Measurements from ENCODE around the gene KIF17.

Gene KIF17

DNA sequence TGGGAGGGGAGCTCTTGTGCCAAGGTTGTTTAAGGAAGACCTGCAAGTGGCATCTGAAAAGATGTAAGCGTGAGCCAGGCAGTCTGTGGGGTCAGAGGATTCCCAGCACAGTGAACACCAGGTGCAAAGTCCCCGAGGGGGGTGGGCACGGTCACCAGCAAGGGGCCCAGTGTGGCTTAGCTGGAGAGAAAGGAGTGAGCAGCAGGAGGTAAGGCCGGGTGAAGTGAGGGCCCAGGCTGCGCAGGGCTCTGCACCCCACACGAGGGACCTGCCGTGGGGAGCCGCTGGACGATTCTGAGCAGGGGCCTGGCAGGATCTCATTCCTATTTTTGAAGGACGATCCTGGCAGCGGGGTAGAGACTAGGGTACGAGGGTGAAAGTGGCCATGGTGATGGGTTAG, 60.8 kb downstream of the KIF17 start:
- no peak for DNase-seq

DNA sequence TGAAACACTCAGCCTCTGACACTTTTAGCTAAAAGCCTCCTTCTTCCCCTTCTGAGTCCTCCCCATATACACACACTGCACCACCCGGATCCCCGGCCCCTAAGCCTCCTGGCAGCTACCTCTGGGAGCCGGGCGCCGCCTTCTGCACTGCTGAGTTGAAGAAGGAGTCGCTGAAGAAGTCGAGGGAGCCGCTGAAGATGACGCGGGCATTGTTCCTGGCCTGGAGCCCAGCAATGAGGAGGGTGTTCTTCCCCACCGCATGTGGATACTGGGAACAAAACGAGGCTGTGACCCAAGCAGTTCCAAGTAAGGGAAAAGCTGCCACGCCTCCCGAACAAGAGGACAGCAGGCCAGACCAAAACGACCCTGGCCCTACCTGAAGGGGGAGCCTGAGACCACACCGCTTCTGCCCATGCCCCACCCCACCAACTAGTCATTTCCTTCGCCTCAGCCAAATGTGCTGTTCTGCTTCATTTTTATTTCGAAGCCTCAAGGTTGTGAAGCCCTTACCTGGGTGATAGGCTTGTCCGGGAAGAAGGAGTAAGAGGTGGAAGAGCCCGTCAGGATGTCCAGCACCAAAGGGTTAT, 63.6 kb downstream of the KIF17 start:
- no peak for DNase-seq

DNA sequence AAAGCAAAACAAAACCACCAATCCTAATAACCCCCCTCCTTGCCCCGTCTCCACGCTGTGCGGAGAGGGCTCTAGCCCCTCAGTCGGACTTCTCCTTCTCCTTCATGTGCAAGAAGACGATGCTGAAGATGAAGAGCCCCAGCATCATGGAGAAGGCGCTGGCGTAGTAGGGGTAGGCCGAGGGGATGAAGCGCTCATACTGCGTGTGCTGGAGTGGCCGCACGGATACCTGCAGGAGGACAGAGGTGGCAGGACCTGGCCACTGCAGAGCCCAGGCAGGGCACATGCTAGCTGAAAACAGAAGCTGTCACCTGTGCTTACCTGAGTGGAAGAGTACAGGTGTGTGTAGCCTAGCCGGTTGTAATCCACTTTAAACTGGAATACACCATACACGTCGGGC, 65.5 kb downstream of the KIF17 start:
- DNase-seq = no peak

DNA sequence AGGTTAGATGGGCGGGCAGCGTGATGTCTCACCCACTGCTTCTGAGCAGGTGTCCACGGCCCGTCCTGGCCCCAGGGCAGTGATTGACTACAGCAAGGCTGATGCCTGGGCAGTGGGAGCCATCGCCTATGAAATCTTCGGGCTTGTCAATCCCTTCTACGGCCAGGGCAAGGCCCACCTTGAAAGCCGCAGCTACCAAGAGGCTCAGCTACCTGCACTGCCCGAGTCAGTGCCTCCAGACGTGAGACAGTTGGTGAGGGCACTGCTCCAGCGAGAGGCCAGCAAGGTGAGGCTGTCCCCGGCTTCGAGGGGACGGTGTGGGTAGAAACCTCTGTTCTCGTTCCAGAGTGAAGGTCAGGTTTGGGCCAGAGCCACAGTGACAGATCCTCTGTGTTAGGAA, 68.9 kb downstream of the KIF17 start:
- no peak for DNase-seq

DNA sequence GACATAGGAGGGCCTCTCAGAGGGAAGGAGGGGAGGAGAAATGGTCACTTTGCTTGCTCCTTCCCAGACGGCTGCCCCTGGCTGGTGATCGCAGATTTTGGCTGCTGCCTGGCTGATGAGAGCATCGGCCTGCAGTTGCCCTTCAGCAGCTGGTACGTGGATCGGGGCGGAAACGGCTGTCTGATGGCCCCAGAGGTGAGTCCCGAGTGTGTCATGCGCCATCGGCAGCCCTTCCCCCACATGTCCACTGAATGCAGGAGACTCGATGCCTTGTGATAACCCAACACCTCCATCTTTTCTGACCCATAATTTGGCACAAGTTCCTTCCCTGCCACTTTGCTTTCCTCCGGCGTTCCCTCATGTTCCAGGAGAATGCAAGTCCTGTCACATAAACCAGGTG, 69.4 kb downstream of the KIF17 start:
- DNase-seq = no peak

DNA sequence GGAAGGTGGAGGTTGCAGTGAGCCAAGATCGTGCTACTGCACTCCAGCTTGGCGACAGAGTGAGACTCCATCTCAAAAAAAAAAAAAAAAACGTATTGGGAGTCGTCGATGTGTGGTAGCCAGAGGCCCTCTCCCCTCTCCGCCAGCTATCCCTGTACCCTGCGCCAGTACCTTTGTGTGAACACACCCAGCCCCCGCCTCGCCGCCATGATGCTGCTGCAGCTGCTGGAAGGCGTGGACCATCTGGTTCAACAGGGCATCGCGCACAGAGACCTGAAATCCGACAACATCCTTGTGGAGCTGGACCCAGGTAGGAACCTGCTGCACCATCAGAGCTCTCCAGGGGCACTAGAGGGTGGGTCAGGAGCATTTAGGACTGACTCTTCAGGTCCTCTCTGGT, 72.4 kb downstream of the KIF17 start:
- DNase-seq = no peak

DNA sequence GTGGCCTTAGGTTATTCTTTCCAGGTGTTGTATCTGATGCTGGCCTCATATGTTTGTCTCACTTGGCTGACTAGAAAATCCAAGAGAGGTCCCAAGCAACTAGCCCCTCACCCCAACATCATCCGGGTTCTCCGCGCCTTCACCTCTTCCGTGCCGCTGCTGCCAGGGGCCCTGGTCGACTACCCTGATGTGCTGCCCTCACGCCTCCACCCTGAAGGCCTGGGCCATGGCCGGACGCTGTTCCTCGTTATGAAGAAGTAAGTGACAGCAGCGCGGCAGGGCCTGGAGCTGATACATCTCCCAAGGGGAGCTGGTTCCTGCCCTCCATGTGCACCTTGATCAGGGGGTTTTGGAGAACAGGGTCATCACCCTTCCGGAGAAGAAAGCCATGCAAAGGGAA, 73.4 kb downstream of the KIF17 start:
- no peak for DNase-seq

DNA sequence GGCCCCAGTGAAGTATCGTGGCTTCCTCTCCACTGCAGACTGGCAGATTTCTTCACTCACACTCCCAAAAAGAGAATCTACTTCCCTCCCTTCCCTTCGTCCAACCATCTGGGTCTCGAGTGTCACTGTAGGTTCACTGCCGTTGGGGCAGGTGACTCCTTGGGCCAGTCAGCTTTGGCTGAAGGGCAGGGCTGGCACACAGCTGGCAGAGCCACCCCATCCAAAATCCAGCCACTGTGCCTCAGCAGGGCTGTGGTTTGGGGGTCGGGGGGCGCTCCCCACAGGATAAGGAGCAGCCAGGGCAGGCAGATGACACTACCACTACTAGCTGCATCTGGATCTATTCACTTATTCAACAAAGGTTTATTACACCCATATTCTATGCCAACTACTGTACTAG, 74.7 kb downstream of the KIF17 start:
- no peak for DNase-seq

DNA sequence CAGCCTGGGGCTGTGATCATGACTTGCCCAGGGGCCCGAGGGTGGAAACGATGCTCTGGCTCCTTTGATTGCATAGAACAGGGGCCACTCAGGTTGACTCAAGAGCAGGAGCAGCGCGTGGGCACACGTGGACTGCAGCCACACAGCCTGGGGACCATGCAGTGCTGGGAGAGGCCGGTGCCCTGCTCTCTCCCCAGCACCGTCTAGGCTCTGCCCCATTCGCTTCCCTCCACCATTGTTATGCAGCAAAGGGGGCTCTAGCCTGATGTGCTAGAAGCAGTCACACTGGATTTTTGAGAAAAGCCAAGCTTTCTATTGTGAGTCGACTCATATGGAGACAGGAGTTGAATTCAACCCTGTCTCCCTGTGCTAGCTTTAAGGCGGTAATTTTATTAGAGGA, 75.8 kb downstream of the KIF17 start:
- DNase-seq = no peak

DNA sequence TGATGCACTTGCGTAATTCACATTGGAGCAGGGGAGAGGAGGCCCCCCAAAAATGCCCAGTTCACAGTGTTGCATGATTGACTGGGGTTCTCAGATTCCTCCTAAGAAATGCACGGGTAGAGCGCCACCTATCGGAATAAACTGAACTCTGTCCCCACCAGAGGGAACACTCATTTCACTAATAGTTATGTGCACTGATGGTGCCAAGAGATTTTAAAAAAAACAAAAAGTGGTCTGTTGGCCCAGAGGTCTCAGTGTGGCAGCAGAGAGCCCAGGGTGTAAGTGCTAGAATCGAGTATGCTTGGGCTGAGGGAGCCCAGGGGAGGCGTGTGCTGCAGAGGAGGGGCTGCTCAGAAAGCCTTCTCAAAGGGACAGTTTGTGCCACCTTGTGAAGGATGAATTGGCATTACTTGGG, 77.6 kb downstream of the KIF17 start:
- peak; percentile 55 for DNase-seq

DNA sequence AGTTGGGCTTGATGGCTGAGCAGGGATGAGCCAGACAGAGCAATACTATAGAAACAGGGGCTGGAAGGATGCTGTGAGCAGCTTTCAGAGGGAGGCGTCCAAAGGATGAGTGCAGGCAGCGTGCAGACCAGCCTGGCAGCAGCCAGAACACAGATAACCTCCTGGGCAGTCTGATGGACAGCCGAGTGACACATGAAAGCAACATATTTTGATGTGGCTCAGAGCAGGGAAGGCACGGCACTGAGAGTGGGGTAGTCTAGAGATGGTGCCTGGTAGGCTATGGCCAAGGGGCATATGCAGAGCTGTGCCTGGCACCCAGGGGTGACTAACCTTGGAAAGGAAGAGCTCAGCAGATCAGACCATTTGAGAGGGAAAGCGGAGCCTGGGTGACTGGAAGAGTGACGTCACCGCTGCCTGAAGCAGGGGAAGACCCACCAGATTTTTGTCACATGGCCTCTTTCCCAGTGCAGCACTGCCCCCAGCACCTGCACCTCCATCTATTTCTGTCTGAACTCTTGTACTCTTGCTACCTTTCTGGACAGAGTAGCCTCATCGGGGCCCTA, 80.9 kb downstream of the KIF17 start:
- DNase-seq = no peak

DNA sequence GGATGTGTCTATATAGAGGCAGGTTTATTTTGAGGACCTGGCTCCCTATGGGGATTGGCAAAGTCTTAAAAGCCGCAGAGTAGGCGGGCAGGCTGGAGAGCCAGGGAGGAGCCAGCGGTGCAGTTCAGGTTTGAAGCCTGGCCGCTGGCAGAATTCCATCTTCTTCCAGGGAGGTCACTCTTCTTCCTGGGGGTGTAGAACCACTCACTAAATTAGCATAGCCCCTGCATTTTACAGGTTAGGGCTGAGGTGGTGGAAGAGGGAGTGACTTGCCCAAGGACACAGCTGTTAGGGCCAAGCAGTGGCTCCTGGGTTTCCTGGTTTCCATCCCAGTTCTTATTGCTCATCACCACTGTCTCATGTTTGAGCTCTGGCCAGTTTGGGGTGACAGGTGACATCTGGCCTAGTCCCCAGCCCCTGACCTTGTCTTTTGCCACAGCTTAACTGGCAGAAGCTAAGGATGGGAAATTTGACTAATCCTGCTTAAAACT, 83.2 kb downstream of the KIF17 start:
- peak; percentile 38 for DNase-seq

DNA sequence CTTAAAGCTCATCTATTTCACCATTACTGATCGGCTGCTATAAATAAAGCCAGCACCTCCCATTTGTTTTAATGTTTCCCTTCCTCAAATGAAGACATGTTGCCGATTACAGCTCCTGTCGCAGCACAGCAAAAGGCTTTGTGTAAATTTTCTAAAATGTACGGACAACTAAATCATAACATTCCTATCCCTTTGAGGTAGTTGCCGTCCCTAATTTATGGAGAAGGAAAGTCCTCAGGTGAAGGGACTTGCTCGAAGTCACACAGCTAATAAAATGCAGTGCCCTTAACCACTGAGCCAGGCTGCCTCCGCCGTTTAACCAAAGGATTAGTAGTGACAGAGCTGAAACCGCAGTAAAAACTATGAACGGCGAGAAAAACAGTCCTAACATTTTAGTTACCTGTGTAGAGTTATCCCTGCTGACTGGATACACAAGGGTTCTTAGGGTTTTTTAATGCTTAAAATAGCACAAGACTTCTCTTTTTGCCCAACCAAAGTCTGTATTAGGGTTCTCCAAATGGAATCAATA, 83.7 kb downstream of the KIF17 start:
- no peak for DNase-seq

DNA sequence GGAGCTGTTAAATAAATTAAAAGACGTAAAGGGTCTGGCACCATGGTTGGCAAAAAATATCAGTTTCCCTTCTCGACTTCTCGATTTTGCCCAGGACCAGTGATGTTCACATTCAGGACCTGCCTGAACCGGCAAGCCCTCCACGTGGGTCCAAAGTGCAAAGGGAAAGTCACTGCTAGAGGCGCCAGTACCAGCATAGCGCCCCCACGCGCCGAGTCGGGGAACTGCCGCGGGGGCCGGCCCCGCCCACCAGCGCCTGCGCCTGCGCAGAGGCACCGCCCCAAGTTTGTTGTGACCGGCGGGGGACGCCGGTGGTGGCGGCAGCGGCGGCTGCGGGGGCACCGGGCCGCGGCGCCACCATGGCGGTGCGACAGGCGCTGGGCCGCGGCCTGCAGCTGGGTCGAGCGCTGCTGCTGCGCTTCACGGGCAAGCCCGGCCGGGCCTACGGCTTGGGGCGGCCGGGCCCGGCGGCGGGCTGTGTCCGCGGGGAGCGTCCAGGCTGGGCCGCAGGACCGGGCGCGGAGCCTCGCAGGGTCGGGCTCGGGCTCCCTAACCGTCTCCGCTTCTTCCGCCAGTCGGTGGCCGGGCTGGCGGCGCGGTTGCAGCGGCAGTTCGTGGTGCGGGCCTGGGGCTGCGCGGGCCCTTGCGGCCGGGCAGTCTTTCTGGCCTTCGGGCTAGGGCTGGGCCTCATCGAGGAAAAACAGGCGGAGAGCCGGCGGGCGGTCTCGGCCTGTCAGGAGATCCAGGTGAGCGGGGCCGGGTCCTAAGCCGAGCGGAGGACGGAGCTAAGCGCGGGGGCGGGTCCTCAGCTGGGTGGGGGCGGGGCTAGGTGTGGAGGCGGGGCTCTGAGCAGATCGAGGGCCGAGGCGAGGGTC, 84.4 kb downstream of the KIF17 start, which contains the start of gene PINK1:
Gene PINK1 (plus strand): TSS at position 269 of the 875 bp plus-strand sequence. CDS start 91 bp downstream, at position 360.
- DNase-seq = peak; percentile 87

DNA sequence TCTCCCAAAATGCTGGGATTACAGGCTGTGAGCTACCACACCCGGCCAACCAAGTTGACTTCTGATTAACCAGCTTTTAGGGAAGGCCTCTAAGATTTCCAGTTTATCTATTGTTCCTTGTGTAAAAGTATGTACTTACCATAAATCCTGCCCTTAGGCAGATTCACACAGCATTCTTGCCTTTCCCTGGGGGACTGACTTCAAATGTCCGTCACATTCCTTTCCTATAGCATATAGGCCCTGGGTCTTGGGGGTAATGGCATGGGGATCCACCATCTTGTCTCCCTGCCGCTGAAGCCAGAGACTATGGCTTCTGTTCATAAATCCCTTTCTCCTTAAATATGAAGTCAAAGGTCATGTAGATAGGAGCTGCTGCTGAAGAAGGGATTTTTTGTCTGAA, 85.4 kb downstream of the KIF17 start:
- DNase-seq = no peak

DNA sequence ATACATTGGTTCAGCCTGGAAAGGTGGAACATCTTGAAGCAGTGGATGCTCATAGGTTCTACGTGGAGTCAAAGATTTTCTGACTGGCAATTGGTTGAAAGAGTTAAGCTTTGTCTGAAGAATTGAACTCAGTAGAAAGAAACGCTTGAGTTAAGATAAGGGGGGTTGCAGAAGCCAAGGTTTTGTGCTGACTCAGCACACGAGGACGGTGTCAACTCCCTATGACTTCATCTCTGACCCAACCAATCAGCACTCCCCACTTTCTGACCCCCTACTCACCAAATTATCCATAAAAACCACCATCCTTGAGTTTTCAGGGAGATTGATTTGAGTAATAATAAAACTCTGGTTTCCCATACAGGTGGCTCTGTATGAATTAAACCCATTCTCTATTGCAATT, 87.1 kb downstream of the KIF17 start:
- DNase-seq = no peak

DNA sequence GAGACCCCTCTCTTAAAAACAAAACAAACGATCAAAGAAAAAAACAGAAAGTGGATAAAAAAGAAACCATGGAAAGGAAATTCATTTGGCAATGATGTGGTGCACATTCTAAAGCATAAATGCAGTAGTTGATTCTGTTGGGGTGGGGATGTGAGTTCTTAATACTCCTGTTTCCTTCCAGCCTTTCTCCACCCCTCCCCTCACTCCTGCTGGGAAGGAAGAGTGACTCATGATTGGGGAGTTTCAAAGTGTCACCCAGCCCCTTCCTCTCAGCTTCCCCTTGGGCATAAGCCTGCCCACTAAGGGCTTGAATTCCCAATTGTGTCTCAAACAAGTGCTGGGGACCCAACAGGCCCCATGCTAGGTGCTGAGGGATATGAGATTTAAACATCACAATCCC, 91.3 kb downstream of the KIF17 start:
- DNase-seq = no peak

DNA sequence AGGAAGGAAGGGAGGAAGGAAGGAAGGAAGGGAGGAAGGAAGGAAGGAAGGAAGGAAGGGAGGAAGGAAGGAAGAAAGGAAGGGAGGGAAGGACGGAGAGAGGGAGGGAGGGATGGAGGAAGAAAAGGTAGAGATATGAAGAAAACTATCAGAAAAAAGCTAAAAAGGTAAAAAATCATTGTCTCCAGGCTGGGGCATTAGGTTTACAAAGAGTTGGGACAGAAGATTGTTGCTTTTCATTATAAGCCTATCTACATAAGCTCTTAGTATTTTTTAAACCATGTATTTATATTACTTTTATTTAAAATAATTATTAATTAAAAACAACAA, 91.7 kb downstream of the KIF17 start:
- DNase-seq = no peak

DNA sequence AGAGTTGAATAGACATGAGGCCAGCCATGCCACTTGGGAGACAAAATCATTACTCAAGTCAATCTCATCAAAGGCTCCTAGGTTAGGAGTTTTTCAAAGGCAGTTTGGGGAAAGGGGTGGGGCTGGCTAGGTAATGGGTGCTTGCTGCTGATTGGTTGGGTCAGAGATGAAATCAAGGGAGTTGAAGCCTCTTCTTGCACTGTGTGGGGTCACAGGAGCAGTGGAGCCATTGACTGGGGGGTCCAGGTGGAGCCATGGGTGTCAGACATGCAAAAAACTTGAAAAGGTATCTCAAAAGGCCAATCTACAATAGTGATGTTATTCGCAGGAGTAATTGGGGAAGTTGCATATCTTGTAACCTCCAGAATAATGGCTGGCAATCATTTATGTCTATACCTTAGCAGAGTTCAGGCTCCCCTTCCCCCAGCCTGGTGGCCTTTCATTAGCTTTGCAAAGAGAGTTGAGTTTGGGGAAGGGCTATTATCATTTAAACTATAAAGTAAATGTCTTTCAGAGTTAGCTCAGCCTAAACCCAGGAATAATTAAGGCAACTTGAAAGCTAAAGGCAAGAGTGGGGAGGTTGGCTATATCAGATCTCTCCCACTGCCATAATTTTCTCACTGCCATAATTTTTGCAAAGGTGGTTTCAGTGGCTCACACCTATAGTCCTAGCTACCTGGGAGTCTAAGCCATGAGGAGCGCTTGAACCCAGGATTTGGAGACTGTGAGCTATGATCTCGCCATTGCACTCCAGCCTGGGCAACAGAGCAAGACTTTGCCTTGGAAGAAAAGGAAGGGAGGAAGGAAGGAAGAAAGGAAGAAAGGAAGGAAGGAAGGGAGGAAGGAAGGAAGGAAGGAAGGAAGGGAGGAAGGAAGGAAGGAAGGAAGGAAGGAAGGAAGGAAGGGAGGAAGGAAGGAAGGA, 92.4 kb downstream of the KIF17 start:
- DNase-seq = no peak

DNA sequence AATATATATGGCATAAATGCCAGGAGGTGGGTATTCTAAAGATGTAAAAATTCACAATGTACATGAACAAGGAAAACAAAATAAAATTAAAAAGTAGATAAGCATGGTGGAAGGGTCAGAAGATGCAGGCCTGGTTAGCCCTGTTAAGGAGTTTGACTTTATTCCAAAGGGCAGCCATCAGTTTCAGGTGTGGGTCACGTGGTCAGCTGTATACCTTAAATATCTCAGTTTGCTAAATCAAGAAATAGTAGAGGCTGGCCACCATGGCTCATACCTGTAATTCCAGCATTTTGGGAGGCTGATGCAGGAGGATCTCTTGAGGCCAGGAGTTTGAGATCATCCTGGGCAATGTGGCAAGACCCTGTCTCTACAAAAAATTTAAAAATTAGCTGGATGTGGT, 93.1 kb downstream of the KIF17 start:
- DNase-seq = no peak

DNA sequence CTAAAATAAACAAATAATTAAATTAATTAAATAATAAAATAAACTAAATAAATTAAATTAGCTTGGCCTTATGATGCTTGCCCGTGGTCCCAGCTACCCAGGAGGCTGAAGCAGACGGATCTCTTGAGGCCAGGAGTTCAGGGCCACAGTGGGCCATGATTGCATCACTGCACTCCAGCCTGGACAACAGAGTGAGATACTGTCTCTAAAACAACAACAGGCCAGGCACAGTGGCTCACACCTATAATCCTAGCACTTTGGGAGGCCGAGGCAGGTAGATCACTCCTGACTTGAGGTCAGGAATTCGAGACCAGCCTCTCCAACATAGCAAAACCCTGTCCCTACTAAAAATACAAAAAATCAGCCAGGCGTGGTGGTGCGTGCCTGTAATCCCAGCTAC, 96.8 kb downstream of the KIF17 start:
- no peak for DNase-seq

DNA sequence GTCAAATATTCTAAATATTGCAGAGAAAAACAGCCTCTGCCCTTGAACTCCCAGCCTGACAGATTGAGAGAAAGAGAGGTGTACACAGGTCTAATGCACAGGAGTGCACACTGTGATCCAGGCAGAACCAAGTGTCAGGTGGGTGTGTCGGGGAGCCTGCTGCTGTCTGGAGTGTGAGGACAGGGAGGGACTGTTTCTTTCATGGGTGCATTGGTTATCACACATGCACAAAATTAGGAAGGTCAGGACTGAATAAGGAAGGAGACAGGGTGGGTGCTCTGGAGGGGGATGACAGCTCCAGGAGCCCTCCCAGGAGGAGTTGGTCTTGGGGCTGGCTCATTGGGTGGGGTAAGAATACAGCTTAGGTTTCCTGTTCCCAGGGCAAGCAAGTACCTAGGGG, 97.8 kb downstream of the KIF17 start:
- no peak for DNase-seq

DNA sequence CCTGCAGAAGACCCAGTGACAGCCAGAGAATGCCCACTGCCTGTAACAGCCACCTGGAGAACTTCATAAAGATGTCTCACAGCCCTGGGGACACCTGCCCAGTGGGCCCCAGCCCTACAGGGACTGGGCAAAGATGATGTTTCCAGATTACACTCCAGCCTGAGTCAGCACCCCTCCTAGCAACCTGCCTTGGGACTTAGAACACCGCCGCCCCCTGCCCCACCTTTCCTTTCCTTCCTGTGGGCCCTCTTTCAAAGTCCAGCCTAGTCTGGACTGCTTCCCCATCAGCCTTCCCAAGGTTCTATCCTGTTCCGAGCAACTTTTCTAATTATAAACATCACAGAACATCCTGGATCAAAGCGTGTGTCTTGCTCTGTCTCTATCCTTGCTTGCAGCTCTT, 99.3 kb downstream of the KIF17 start:
- no peak for DNase-seq
